HG03135 (cell line): ENCODE data around the gene COPB2.

Experiments
- ATAC-seq: cut with Tn5 transposase; IDR thresholded peaks from one replicate; pipeline ENCODE4 v1.9.1; 2021; ENCODE audit warnings: mild to moderate bottlenecking, moderate library complexity; ENCODE audit not compliant: unreplicated experiment

COPB2 gene

DNA sequence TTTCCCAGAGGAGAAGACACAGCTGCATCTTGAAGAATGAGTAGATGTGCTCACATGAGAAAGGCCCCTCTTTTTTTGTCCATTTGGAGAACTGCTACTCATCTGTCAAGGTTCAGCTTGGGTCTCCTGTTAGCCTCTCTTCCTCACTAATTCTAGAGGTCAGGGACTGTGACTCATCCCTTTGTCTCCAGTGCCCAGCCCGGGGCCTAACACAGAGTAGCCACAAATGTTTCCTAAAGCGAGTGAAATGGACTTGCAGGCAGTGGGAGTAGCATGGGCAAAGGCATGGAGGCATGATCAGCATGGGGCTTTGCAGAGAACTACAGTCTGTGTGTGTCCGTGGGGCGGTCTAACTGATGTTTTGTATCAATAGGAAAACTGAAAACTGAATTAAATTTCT is 79.6 kb downstream of the COPB2 start:
- ATAC-seq, result no peak

DNA sequence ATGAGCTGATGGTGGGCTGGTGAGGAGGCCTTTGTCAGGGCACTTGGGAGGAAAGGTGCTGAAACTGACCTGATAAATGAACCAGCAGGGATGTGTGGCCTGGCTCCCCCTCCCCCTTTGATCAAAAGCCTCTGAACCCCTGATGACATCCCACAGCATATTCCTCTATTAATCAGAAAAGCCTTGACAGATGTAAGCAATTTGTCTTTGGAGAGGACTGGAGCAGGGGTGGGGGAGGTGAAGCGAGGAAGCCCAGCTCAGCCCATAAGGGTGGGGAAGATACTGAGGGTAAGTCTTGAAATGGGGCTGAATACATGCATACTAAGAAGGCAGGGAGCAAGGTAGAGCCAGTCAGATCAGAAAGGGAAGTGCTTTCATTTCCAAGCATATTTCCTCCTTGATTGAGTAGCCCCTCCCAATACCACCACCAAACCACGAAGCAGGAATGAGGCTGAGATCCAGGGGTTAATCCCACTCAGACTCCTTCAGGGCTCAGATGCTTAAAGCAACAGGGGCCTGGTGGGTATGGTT is 80.3 kb downstream of the COPB2 start:
- no peak for ATAC-seq

DNA sequence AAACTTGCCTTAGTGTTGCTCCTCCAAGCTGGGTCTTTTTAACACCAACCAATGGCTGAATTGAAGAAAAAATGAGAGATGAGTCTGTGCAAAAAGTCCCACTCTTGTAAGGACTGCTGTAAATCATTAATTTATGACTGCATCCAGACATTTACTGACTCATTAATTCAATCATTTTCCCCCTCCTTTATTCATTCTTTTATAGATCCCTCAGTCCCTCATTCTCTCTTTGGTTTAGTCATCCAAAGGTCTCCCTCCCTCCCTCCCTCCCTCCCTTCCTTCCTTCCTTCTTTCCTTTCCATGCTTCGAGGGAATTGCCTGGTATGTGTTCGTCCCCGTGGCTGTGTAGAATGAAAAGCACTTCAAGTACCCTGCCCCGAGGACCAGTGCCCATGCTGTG is 80.9 kb downstream of the COPB2 start:
- ATAC-seq, result no peak

DNA sequence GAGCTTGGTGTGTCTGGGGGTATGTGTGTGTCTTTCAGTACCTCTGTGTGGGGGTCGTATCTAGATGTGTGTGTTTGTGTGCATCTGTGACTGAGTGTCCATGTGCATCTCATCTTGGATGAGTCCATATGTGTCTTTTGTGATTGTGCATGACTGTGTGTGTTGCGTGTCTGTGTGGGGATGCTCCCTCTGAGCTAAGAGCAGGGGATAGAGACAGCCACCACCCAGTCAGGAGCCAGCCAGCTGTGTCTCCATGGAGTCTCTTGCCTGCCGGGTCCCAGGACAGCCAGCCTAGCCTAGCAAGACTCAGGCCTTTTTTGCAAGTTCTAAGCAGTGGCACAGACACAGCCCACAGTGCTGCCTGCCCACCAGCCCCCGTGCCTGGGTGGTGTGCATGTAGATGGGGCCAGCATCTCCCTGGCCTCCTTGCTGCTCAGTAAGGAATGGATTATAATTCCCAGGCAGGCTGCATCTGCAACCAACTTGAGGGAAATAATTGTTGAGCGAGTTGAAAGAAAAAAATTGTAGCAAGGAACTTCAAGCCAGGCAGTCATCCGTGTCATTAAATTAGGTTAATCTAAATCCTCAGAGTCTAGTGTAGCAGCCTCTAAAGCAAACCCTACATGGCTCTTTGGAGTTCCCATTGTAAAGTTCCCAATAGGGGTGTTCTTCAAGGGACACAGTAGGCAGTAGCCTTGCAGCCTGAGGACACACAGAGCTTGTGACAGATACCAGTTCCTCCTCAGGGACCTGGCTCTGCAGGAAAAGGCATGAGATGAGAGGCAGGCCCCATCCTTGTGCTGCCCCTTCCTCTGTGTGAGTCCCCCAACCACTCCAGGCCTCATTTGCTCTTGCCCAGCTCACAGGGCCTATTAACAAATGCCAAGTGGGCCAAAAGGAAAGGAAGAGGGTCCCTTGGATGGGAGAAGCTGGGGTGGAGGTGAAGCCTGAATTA is 81.6 kb downstream of the COPB2 start:
- no peak for ATAC-seq
